Hematopoietic multipotent progenitor cell treated with erythropoietin and hydrocortisone succinate and interleukin-3 and kit ligand, for 17 days (in vitro differentiated cells): ENCODE measurements around the gene ANXA1.

Source experiments
- DNase-seq: peaks from one replicate; pipeline ENCODE4 v3.0.0-alpha.2; 2015; ENCODE audit warnings: low spot score

Gene ANXA1

GRCh38 chr9:73151653-73152542 is at the start of gene ANXA1:
Gene ANXA1 (plus strand): TSS chr9:73151865. CDS start chr9:73158536, 6,671 bp downstream.
- no peak for DNase-seq

GRCh38 chr9:73104342-73104741 is 47.3 kb upstream of the ANXA1 start:
- no peak for DNase-seq

- DNase-seq: no peak
Observed at GRCh38 chr9:73104921-73105320, 46.7 kb upstream of the ANXA1 start.

GRCh38 chr9:73107489-73108069 is 44.1 kb upstream of the ANXA1 start:
- DNase-seq: peak; percentile 33

GRCh38 chr9:73114058-73114457 is 37.6 kb upstream of the ANXA1 start:
- DNase-seq: no peak

GRCh38 chr9:73114958-73115357 is 36.7 kb upstream of the ANXA1 start:
- no peak for DNase-seq

GRCh38 chr9:73116031-73116430 is 35.6 kb upstream of the ANXA1 start:
- no peak for DNase-seq

GRCh38 chr9:73116880-73117279 is 34.8 kb upstream of the ANXA1 start:
- no peak for DNase-seq

GRCh38 chr9:73118286-73118685 is 33.4 kb upstream of the ANXA1 start:
- DNase-seq: no peak

- DNase-seq: no peak
Observed at GRCh38 chr9:73118898-73119554, 32.6 kb upstream of the ANXA1 start.

GRCh38 chr9:73121375-73121935 is 30.2 kb upstream of the ANXA1 start:
- DNase-seq: no peak

- no peak for DNase-seq
Observed at GRCh38 chr9:73125651-73126050, 26.0 kb upstream of the ANXA1 start.

- no peak for DNase-seq
Observed at GRCh38 chr9:73129941-73130685, 21.6 kb upstream of the ANXA1 start.

- no peak for DNase-seq
Observed at GRCh38 chr9:73131461-73131860, 20.2 kb upstream of the ANXA1 start.

- DNase-seq: peak; percentile 47
Observed at GRCh38 chr9:73132034-73132776, 19.5 kb upstream of the ANXA1 start.

GRCh38 chr9:73133022-73133651 is 18.5 kb upstream of the ANXA1 start:
- peak; percentile 17 for DNase-seq

GRCh38 chr9:73133921-73134407 is 17.7 kb upstream of the ANXA1 start:
- peak; percentile 54 for DNase-seq

- DNase-seq: no peak
Observed at GRCh38 chr9:73135394-73135793, 16.3 kb upstream of the ANXA1 start.

GRCh38 chr9:73137286-73137899 is 14.3 kb upstream of the ANXA1 start:
- DNase-seq: no peak

GRCh38 chr9:73137914-73138313 is 13.8 kb upstream of the ANXA1 start:
- no peak for DNase-seq
